WTC11 (cell line): Measurements from ENCODE around the gene SBNO1. TPM values are rescaled to one million over a fixed set of nuclear protein-coding genes. Genes with fewer than 3 reads are reported as not detected.
A peak's percentile ranks its signal among the peaks of the same experiment; 100 is the strongest.

ENCODE experiments used
- ATAC-seq: fragments of 200-7000 bp; cut with Tn5 transposase; 2 replicates; pipeline ENCODE4 v1.10.0; 2021; ENCODE audit warnings: mild to moderate bottlenecking, moderate library complexity
- CTCF ChIA-PET: fragments of 300-600 bp; sonication (Branson Sonifier 250); formaldehyde crosslinking; loops from one replicate; lab custom pipeline; 2021; ENCODE audit warnings: antibody characterized with exemption; lab: Charles Lee
- POLR2A ChIA-PET: fragments of 350-600 bp; sonication (Branson Sonifier 250); formaldehyde crosslinking; loops from one replicate; lab custom pipeline; 2021; ENCODE audit warnings: antibody characterized with exemption; lab: Charles Lee
- DNase-seq: peaks from one replicate; pipeline ENCODE4 v3.0.0; 2021; ENCODE audit warnings: low spot score
- H3K27ac Mint-ChIP-seq: 2 replicates; pipeline ENCODE4 v1.8.0; 2021; ENCODE audit warnings: mixed read lengths
- H3K27me3 Mint-ChIP-seq: 2 replicates; pipeline ENCODE4 v1.8.0; 2021; ENCODE audit warnings: low read depth, mild to moderate bottlenecking, moderate library complexity, mixed read lengths
- H3K36me3 Mint-ChIP-seq: 2 replicates; pipeline ENCODE4 v1.8.0; 2021; ENCODE audit warnings: mixed read lengths
- H3K4me1 Mint-ChIP-seq: 2 replicates; pipeline ENCODE4 v1.8.0; 2022; ENCODE audit warnings: mixed read lengths
- H3K4me3 Mint-ChIP-seq: 2 replicates; pipeline ENCODE4 v1.8.0; 2021; ENCODE audit warnings: mild to moderate bottlenecking, moderate library complexity, mixed read lengths
- H3K9me3 Mint-ChIP-seq: 2 replicates; pipeline ENCODE4 v1.8.0; 2021; ENCODE audit warnings: mixed read lengths
- ELF4 ChIP-seq: sonication (generic); formaldehyde crosslinking; IDR thresholded peaks from 2 replicates; pipeline ENCODE4 v1.8.1; 2022; ENCODE audit warnings: low read depth, mild to moderate bottlenecking, moderate library complexity, missing genetic modification reagents
- FOXP1 ChIP-seq: sonication (generic); formaldehyde crosslinking; IDR thresholded peaks from 2 replicates; pipeline ENCODE4 v1.8.0; 2022; ENCODE audit warnings: missing genetic modification reagents, mild to moderate bottlenecking, moderate library complexity, borderline replicate concordance
- IRF2 ChIP-seq: sonication (generic); formaldehyde crosslinking; IDR thresholded peaks from 2 replicates; pipeline ENCODE4 v1.8.0; 2022; ENCODE audit warnings: low read depth, missing genetic modification reagents, borderline replicate concordance
- KAT7 ChIP-seq: sonication (generic); formaldehyde crosslinking; IDR thresholded peaks from 2 replicates; pipeline ENCODE4 v1.8.1; 2023; ENCODE audit warnings: missing genetic modification reagents, mild to moderate bottlenecking, borderline replicate concordance
- NFE2L1 ChIP-seq: sonication (generic); formaldehyde crosslinking; IDR thresholded peaks from 2 replicates; pipeline ENCODE4 v1.8.1; 2023; ENCODE audit warnings: missing genetic modification reagents
- PRRX2 ChIP-seq: fragments of 250-450 bp; sonication (Bioruptor Pico); IDR thresholded peaks from 2 replicates; pipeline ENCODE4 v1.8.0; 2021; ENCODE audit warnings: mild to moderate bottlenecking
- ZNF121 ChIP-seq: sonication (generic); formaldehyde crosslinking; IDR thresholded peaks from 2 replicates; pipeline ENCODE4 v1.8.0; 2023; ENCODE audit warnings: missing genetic modification reagents
- total RNA-seq: library from RNA; stranded (reverse); gene quantifications from 3 replicates; pipeline ENCODE4 v1.2.3, GENCODE V29; 2021
- TF ChIP-seq, protein P1 (sequence below): sonication (generic); formaldehyde crosslinking; IDR thresholded peaks from 2 replicates; pipeline ENCODE4 v1.8.0; 2022; ENCODE audit warnings: mild to moderate bottlenecking, missing genetic modification reagents
- TF ChIP-seq, protein P2 (sequence below): fragments of 250-450 bp; sonication (Bioruptor Pico); IDR thresholded peaks from 2 replicates; pipeline ENCODE4 v2.1.2; 2022; ENCODE audit warnings: mild to moderate bottlenecking, moderate library complexity
- TF ChIP-seq, protein P3 (sequence below): sonication (generic); formaldehyde crosslinking; IDR thresholded peaks from 2 replicates; pipeline ENCODE4 v1.8.1; 2022; ENCODE audit warnings: low read depth, missing genetic modification reagents, borderline replicate concordance
- TF ChIP-seq, protein P4 (sequence below): fragments of 250-450 bp; sonication (Bioruptor Pico); IDR thresholded peaks from 2 replicates; pipeline ENCODE4 v1.9.0; 2021; ENCODE audit warnings: mild to moderate bottlenecking, borderline replicate concordance
- TF ChIP-seq, protein P5 (sequence below): sonication (generic); formaldehyde crosslinking; IDR thresholded peaks from 2 replicates; pipeline ENCODE4 v1.8.0; 2022; ENCODE audit warnings: missing genetic modification reagents
- TF ChIP-seq, protein P6 (sequence below): sonication (generic); formaldehyde crosslinking; IDR thresholded peaks from 2 replicates; pipeline ENCODE4 v1.8.0; 2022; ENCODE audit warnings: mild to moderate bottlenecking, missing genetic modification reagents
- TF ChIP-seq, protein P7 (sequence below): fragments of 250-450 bp; sonication (Bioruptor Pico); IDR thresholded peaks from 2 replicates; pipeline ENCODE4 v1.8.0; 2021; ENCODE audit warnings: mild to moderate bottlenecking
- TF ChIP-seq, protein P8 (sequence below): sonication (generic); formaldehyde crosslinking; IDR thresholded peaks from 2 replicates; pipeline ENCODE4 v1.8.1; 2022; ENCODE audit warnings: low read depth, mild to moderate bottlenecking, moderate library complexity, missing genetic modification reagents, borderline replicate concordance
- TF ChIP-seq, protein P9 (sequence below): sonication (generic); formaldehyde crosslinking; IDR thresholded peaks from 2 replicates; pipeline ENCODE4 v1.8.0; 2022; ENCODE audit warnings: mild to moderate bottlenecking, missing genetic modification reagents

Gene SBNO1
- total RNA-seq, 1 experiment from 2014 or later: 52.2 TPM

DNA sequence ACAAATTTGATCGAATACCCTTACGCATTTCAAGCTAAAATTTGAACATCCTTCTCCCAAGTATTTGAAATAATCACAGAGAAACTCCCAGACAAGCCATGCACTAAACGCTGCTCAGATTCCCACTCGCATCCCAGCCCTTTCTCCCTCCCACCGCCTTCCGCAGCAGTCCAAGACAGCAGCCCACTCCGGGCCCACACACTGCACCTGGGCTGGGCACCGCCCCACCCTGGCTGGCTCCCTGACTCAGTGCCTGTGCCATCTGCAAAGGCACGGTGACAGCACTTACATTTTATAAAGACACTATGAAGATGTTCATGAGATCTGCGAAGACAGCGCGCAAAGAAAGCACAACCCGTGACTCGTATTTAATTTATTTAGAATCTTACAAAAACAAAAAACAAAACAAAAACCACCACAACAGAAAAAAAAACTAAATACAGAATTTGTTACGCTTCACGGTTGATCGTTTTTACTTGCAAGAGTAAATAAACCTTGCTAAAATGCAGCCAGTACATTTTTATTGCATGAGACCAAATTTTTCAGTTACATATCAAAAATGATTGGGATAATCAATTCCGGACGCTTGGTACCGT is 75.8 kb downstream of the SBNO1 start:
- POLR2A ChIA-PET: no interaction called here
- no peak for TF ChIP-seq ZNF121 (CRISPR knock-in tag)
- TF ChIP-seq, protein P1, sequence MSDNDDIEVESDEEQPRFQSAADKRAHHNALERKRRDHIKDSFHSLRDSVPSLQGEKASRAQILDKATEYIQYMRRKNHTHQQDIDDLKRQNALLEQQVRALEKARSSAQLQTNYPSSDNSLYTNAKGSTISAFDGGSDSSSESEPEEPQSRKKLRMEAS (CRISPR knock-in tag): no peak
- TF ChIP-seq, all 79 proteins: peak for 0
- no peaks in the 10 kb centered on the region for H3K9me3 Mint-ChIP-seq
- peak overlapping the region; percentile 55; the same call in 1 of the 2 replicates for H3K27ac Mint-ChIP-seq
- DNase-seq (no peak), ATAC-seq (no peak)
- H3K4me1 Mint-ChIP-seq: peaks cover 8% of the 10 kb centered on the region
- no peaks in the 10 kb centered on the region for H3K27me3 Mint-ChIP-seq
- peaks cover 30% of the 10 kb centered on the region for H3K36me3 Mint-ChIP-seq
- CTCF ChIA-PET: interaction anchor here (0.9 to 1.0 kb wide), 2 partner anchors 329 to 330 kb away, joined by 3 to 4 read pairs; no protein-coding TSS in a partner anchor
- H3K4me3 Mint-ChIP-seq: no peak overlapping the region

DNA sequence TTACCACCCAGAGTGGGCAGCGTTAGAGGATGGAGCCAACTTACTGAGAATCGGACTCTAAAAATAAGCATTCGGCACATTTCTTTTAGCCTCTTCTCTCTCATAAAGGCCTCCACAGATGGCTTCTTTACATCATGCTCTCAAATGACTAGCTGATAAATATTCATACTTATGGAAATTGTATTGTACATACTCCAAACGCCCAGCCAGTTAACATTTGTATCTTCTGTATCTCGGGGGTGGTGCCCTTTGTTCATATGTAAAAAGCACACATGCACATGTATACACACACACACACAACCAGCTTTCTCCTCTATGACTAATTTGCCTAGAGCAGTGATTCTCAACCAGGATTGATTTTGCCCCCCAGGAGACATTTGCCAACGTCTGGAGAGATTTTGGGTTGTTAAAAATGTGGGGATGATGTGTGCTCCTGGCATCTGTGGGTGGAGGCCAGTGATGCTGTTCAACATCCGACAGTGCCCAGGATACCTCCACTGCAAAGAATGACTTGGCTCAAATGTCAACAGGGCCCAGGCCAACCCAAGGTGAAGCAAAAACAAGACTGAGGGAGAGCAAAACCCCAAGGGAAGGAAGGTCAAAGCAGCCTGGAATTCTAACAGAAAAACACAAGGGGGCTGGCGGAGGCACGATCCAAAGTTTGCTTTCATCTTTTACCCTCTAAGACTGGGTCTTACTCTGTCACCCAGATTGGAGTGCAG is 77.8 kb downstream of the SBNO1 start:
- Mint-ChIP-seq H3K9me3 (no peaks in the 10 kb centered on the region), H3K4me1 (peaks cover 8% of the 10 kb centered on the region), H3K27ac (peak overlapping the region; percentile 79), H3K36me3 (peaks cover 20% of the 10 kb centered on the region), H3K4me3 (no peak overlapping the region), H3K27me3 (no peaks in the 10 kb centered on the region)
- POLR2A ChIA-PET: no interaction called here
- ATAC-seq (peak; percentile 81), DNase-seq (no peak)
- CTCF ChIA-PET: interaction anchor here (0.7 kb wide), 1 partner anchor 458 kb away, joined by 3 read pairs; no protein-coding TSS in a partner anchor
- TF ChIP-seq, protein P2, sequence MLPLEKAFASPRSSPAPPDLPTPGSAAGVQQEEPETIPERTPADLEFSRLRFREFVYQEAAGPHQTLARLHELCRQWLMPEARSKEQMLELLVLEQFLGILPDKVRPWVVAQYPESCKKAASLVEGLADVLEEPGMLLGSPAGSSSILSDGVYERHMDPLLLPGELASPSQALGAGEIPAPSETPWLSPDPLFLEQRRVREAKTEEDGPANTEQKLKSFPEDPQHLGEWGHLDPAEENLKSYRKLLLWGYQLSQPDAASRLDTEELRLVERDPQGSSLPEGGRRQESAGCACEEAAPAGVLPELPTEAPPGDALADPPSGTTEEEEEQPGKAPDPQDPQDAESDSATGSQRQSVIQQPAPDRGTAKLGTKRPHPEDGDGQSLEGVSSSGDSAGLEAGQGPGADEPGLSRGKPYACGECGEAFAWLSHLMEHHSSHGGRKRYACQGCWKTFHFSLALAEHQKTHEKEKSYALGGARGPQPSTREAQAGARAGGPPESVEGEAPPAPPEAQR (CRISPR knock-in tag): no peak
- TF ChIP-seq ELF4 (CRISPR knock-in tag) (no peak), IRF2 (CRISPR knock-in tag) (no peak), KAT7 (no peak), NFE2L1 (no peak), PRRX2 (CRISPR knock-in tag) (no peak), FOXP1 (CRISPR knock-in tag) (no peak)
- TF ChIP-seq, protein P3, sequence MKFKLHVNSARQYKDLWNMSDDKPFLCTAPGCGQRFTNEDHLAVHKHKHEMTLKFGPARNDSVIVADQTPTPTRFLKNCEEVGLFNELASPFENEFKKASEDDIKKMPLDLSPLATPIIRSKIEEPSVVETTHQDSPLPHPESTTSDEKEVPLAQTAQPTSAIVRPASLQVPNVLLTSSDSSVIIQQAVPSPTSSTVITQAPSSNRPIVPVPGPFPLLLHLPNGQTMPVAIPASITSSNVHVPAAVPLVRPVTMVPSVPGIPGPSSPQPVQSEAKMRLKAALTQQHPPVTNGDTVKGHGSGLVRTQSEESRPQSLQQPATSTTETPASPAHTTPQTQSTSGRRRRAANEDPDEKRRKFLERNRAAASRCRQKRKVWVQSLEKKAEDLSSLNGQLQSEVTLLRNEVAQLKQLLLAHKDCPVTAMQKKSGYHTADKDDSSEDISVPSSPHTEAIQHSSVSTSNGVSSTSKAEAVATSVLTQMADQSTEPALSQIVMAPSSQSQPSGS (CRISPR knock-in tag): no peak
- TF ChIP-seq, protein P4, sequence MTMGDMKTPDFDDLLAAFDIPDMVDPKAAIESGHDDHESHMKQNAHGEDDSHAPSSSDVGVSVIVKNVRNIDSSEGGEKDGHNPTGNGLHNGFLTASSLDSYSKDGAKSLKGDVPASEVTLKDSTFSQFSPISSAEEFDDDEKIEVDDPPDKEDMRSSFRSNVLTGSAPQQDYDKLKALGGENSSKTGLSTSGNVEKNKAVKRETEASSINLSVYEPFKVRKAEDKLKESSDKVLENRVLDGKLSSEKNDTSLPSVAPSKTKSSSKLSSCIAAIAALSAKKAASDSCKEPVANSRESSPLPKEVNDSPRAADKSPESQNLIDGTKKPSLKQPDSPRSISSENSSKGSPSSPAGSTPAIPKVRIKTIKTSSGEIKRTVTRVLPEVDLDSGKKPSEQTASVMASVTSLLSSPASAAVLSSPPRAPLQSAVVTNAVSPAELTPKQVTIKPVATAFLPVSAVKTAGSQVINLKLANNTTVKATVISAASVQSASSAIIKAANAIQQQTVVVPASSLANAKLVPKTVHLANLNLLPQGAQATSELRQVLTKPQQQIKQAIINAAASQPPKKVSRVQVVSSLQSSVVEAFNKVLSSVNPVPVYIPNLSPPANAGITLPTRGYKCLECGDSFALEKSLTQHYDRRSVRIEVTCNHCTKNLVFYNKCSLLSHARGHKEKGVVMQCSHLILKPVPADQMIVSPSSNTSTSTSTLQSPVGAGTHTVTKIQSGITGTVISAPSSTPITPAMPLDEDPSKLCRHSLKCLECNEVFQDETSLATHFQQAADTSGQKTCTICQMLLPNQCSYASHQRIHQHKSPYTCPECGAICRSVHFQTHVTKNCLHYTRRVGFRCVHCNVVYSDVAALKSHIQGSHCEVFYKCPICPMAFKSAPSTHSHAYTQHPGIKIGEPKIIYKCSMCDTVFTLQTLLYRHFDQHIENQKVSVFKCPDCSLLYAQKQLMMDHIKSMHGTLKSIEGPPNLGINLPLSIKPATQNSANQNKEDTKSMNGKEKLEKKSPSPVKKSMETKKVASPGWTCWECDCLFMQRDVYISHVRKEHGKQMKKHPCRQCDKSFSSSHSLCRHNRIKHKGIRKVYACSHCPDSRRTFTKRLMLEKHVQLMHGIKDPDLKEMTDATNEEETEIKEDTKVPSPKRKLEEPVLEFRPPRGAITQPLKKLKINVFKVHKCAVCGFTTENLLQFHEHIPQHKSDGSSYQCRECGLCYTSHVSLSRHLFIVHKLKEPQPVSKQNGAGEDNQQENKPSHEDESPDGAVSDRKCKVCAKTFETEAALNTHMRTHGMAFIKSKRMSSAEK: no peak
- TF ChIP-seq, protein P5, sequence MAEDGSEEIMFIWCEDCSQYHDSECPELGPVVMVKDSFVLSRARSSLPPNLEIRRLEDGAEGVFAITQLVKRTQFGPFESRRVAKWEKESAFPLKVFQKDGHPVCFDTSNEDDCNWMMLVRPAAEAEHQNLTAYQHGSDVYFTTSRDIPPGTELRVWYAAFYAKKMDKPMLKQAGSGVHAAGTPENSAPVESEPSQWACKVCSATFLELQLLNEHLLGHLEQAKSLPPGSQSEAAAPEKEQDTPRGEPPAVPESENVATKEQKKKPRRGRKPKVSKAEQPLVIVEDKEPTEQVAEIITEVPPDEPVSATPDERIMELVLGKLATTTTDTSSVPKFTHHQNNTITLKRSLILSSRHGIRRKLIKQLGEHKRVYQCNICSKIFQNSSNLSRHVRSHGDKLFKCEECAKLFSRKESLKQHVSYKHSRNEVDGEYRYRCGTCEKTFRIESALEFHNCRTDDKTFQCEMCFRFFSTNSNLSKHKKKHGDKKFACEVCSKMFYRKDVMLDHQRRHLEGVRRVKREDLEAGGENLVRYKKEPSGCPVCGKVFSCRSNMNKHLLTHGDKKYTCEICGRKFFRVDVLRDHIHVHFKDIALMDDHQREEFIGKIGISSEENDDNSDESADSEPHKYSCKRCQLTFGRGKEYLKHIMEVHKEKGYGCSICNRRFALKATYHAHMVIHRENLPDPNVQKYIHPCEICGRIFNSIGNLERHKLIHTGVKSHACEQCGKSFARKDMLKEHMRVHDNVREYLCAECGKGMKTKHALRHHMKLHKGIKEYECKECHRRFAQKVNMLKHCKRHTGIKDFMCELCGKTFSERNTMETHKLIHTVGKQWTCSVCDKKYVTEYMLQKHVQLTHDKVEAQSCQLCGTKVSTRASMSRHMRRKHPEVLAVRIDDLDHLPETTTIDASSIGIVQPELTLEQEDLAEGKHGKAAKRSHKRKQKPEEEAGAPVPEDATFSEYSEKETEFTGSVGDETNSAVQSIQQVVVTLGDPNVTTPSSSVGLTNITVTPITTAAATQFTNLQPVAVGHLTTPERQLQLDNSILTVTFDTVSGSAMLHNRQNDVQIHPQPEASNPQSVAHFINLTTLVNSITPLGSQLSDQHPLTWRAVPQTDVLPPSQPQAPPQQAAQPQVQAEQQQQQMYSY (CRISPR knock-in tag): no peak
- TF ChIP-seq, protein P6, sequence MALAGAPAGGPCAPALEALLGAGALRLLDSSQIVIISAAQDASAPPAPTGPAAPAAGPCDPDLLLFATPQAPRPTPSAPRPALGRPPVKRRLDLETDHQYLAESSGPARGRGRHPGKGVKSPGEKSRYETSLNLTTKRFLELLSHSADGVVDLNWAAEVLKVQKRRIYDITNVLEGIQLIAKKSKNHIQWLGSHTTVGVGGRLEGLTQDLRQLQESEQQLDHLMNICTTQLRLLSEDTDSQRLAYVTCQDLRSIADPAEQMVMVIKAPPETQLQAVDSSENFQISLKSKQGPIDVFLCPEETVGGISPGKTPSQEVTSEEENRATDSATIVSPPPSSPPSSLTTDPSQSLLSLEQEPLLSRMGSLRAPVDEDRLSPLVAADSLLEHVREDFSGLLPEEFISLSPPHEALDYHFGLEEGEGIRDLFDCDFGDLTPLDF (CRISPR knock-in tag): no peak
- TF ChIP-seq, protein P7, sequence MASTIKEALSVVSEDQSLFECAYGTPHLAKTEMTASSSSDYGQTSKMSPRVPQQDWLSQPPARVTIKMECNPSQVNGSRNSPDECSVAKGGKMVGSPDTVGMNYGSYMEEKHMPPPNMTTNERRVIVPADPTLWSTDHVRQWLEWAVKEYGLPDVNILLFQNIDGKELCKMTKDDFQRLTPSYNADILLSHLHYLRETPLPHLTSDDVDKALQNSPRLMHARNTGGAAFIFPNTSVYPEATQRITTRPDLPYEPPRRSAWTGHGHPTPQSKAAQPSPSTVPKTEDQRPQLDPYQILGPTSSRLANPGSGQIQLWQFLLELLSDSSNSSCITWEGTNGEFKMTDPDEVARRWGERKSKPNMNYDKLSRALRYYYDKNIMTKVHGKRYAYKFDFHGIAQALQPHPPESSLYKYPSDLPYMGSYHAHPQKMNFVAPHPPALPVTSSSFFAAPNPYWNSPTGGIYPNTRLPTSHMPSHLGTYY: no peak
- TF ChIP-seq, protein P8, sequence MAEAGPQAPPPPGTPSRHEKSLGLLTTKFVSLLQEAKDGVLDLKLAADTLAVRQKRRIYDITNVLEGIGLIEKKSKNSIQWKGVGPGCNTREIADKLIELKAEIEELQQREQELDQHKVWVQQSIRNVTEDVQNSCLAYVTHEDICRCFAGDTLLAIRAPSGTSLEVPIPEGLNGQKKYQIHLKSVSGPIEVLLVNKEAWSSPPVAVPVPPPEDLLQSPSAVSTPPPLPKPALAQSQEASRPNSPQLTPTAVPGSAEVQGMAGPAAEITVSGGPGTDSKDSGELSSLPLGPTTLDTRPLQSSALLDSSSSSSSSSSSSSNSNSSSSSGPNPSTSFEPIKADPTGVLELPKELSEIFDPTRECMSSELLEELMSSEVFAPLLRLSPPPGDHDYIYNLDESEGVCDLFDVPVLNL: no peak
- TF ChIP-seq, protein P9, sequence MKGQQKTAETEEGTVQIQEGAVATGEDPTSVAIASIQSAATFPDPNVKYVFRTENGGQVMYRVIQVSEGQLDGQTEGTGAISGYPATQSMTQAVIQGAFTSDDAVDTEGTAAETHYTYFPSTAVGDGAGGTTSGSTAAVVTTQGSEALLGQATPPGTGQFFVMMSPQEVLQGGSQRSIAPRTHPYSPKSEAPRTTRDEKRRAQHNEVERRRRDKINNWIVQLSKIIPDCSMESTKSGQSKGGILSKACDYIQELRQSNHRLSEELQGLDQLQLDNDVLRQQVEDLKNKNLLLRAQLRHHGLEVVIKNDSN (CRISPR knock-in tag): no peak
